Adrenal gland (tissue), 5 donors: Measurements from ENCODE around the gene SH2D1A.

Experiments
- POLR2A ChIP-seq, 2 donors: fragments of 450-650 bp; IDR thresholded peaks; one replicate each; pipeline ENCODE4 v1.6.1; 2017; ENCODE audit warnings: antibody characterized with exemption in 2 of 2, mild to moderate bottlenecking in 2 of 2, moderate library complexity in 1 of 2
- TF ChIP-seq, protein P1 (sequence below), 6 experiments: fragments of 450-650 bp in 4 of 6; fragments of 200-600 bp in 2 of 6; sonication (generic) in 1 of 6; IDR thresholded peaks; 1 replicate in 5 of 6; 2 replicates in 1 of 6; pipeline versions ENCODE4 v1.5.1 to v1.8.0; 2016 to 2021; ENCODE audit warnings: antibody characterized with exemption in 6 of 6, mild to moderate bottlenecking in 2 of 6, moderate library complexity in 1 of 6
- donor health status: DM: no; HTN: no; CAD: no.

DNA sequence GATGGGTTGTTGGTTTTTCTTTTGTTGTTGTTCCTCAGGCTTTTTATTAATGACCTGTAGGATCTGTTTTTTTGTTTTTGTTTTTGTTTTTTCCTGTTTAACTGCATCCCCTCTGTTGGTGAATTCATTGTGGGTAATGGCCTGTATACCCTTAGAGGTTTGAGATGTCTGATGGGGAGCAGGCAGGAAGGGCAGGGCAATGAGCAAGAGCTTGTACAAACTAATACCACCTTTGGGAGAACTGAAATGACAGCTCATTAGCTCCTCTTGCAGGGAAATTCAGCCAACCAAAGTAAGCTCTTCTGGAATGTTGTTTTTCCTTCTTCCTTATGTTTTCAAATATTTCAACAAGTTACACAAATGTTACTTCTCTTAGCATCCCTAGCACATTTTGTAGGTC, 23.4 kb downstream of the SH2D1A start:
- TF ChIP-seq POLR2A (IDR thresholded peaks at IDR 0.05) = no peak
- TF ChIP-seq, protein P1, sequence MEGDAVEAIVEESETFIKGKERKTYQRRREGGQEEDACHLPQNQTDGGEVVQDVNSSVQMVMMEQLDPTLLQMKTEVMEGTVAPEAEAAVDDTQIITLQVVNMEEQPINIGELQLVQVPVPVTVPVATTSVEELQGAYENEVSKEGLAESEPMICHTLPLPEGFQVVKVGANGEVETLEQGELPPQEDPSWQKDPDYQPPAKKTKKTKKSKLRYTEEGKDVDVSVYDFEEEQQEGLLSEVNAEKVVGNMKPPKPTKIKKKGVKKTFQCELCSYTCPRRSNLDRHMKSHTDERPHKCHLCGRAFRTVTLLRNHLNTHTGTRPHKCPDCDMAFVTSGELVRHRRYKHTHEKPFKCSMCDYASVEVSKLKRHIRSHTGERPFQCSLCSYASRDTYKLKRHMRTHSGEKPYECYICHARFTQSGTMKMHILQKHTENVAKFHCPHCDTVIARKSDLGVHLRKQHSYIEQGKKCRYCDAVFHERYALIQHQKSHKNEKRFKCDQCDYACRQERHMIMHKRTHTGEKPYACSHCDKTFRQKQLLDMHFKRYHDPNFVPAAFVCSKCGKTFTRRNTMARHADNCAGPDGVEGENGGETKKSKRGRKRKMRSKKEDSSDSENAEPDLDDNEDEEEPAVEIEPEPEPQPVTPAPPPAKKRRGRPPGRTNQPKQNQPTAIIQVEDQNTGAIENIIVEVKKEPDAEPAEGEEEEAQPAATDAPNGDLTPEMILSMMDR (IDR thresholded peaks at IDR 0.05) = no peak
